Kidney (tissue), 14 donors: ENCODE data around the gene CTDP1. TPM values are rescaled to one million over a fixed set of nuclear protein-coding genes. Genes with fewer than 3 reads are reported as not detected.

Experiments
- DNase-seq, 5 donors: peaks; one replicate each; pipeline ENCODE4 v3.0.0-alpha.2; 2013 to 2020
- FAIRE-seq: peaks from 2 replicates; lab custom pipeline; 2012; peaks lifted over from hg19 to GRCh38; lab: Jason Lieb, UNC
- H3K27ac ChIP-seq, 2 donors: one replicate each; pipeline ENCODE4 v1.7.0; 2013; ENCODE audit warnings: low read depth in 2 of 2, low read length in 2 of 2, inconsistent platforms in 1 of 2
- H3K27me3 ChIP-seq: one replicate; pipeline ENCODE4 v1.7.1; 2013; ENCODE audit warnings: low read length, inconsistent platforms; ENCODE audit not compliant: control insufficient read depth, insufficient read depth
- H3K36me3 ChIP-seq, 3 donors: one replicate each; pipeline versions ENCODE4 v1.7.0 to v1.7.1; 2013; ENCODE audit warnings: low read length in 3 of 3, control low read depth in 1 of 3, inconsistent platforms in 1 of 3; ENCODE audit not compliant: insufficient read depth in 3 of 3, control insufficient read depth in 2 of 3
- H3K4me1 ChIP-seq, 3 donors: one replicate each; pipeline versions ENCODE4 v1.7.0 to v1.7.1; 2013; ENCODE audit warnings: low read length in 3 of 3, inconsistent platforms in 1 of 3, low read depth in 1 of 3; ENCODE audit not compliant: control insufficient read depth in 2 of 3, insufficient read depth in 2 of 3
- H3K4me3 ChIP-seq, 3 donors: one replicate each; pipeline versions ENCODE4 v1.7.0 to v1.8.1; 2013; ENCODE audit warnings: low read length in 3 of 3, control low read depth in 1 of 3, inconsistent platforms in 1 of 3
- H3K9ac ChIP-seq, 3 donors: one replicate each; pipeline versions ENCODE4 v1.7.0 to v1.7.1; 2013; ENCODE audit warnings: low read length in 3 of 3, control low read depth in 1 of 3, inconsistent platforms in 1 of 3
- H3K9me3 ChIP-seq, 3 donors: one replicate each; pipeline versions ENCODE4 v1.7.0 to v1.7.1; 2013; ENCODE audit warnings: low read length in 3 of 3, control low read depth in 1 of 3, inconsistent platforms in 1 of 3; ENCODE audit not compliant: control insufficient read depth in 2 of 3, insufficient read depth in 1 of 3
- CTCF ChIP-seq: IDR thresholded peaks from 3 replicates; pipeline ENCODE4 v1.5.1; 2012; ENCODE audit warnings: mild to moderate bottlenecking, moderate library complexity, borderline replicate concordance; ENCODE audit not compliant: insufficient read depth; ENCODE audit errors: extremely low read depth
- intact Hi-C: fragments of 100-400 bp; cut with DNase I; formaldehyde crosslinking; loops from one replicate; pipeline ENCODE4 v1.11.1; 2022
- polyA plus RNA-seq: library from polyadenylated mRNA; stranded (reverse); fragments of 350-450 nt; fragmentation: Illumina TruSeq; extraction: RNeasy Lipid Tissue Mini Kit (QIAGEN cat#74804); gene quantifications from one replicate; pipeline ENCODE4 v1.2.3, GENCODE V29; 2014; ENCODE audit warnings: low read depth, low replicate concordance; ENCODE audit not compliant: insufficient read depth
- total RNA-seq: library from RNA; stranded (reverse); fragmentation: NEBNext Ultra II Directional; extraction: Animal tissue kit (Norgen Biotek cat#: 25700); gene quantifications from one replicate; pipeline ENCODE4 v1.2.1, GENCODE V29; 2021
- donor health status: control.
- donor health status: control.
- donor health status: control.
- donor health status: control.
- donor health status: control.
- donor health status: DM: yes; HTN: yes; CAD: no.
- donor health status: Normal renal cell carcinoma (clear cell type).

CTDP1 gene
- total and polyA plus RNA-seq, 2 donors from 2014 or later: 11.1 to 21.8 TPM

DNA sequence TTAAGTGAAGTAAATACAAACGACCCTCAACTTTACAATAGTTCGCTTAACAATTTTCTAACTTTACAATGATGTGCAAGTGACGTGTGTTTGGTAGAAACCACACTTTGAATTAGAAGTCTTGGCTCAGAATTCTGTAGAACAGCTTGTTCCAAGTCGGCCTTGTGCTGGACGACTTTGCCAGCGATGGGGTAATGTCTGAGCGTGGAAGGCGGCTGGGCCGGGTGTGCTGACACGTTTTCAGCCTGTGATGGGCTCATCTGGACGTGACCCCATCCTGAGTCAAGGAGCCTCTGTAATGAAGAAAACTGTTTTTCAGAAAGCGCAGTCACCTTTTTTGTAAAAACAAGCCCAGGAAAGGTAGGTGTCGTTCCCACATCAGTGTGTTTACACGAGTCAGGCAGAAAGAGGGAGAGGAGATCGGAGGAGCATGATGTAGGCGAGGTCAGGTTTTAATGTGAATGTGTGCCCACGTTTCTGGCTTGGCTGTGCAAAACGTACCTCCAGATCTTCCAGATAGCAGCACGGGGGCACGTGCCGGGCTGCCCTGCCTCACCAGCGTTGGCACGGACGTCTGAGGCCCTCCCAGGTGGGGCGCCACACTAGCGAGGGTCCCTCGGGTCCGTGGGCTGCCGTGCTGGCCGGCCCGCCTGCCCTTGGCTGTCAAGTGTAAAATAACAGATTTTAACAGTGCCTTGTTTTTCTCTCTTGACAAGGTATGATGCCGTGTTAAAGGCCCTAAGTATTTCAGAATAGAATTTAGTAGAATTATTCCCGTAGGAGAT, 54.6 kb downstream of the CTDP1 start:
- H3K9me3 ChIP-seq: peaks cover 0 to 32% (median 2%) of the 10 kb centered on the region in 3 donors
- no peak overlapping the region for H3K27ac ChIP-seq
- no peak overlapping the region for H3K9ac ChIP-seq
- no peaks in the 10 kb centered on the region for H3K4me1 ChIP-seq
- FAIRE-seq: no peak
- no peak for TF ChIP-seq CTCF
- intact Hi-C loops: no loop called here
- H3K36me3 ChIP-seq: peaks cover 0 to 78% (median 45%) of the 10 kb centered on the region in 3 donors
- H3K27me3 ChIP-seq: no peaks in the 10 kb centered on the region
- H3K4me3 ChIP-seq: no peak overlapping the region
- DNase-seq: no peak

- Histone ChIP-seq H3K4me3 (no peak overlapping the region), H3K9ac (no peak overlapping the region), H3K27ac (no peak overlapping the region), H3K36me3 (peaks cover 0 to 68% (median 41%) of the 10 kb centered on the region in 3 donors), H3K9me3 (peaks cover 0 to 29% (median 2%) of the 10 kb centered on the region in 3 donors), H3K27me3 (no peaks in the 10 kb centered on the region), H3K4me1 (no peaks in the 10 kb centered on the region)
- no peak for TF ChIP-seq CTCF
- DNase-seq (no peak), FAIRE-seq (no peak)
- intact Hi-C loops: no loop called here
Measured at GRCh38 chr18:79735071-79735980, 55.7 kb downstream of the CTDP1 start.

- intact Hi-C loops: no loop called here
- no peak for TF ChIP-seq CTCF
- Histone ChIP-seq H3K4me1 (no peaks in the 10 kb centered on the region), H3K9ac (no peak overlapping the region), H3K36me3 (peaks cover 0 to 61% (median 35%) of the 10 kb centered on the region in 3 donors), H3K27ac (no peak overlapping the region), H3K27me3 (no peaks in the 10 kb centered on the region), H3K4me3 (no peak overlapping the region), H3K9me3 (peaks cover 0 to 24% (median 2%) of the 10 kb centered on the region in 3 donors)
- DNase-seq: no peak
- FAIRE-seq: no peak
Measured at GRCh38 chr18:79736230-79736629, 56.6 kb downstream of the CTDP1 start.
